BJ (cell line): Measurements from ENCODE around the gene HTR3E. TPM values are rescaled to one million over a fixed set of nuclear protein-coding genes. Genes with fewer than 3 reads are reported as not detected.
A peak's percentile ranks its signal among the peaks of the same experiment; 100 is the strongest.

ENCODE experiments used
- CTCF ChIA-PET: fragments of 350-600 bp; formaldehyde crosslinking; extraction: SDS; loops from one replicate; lab custom pipeline; 2021; ENCODE audit warnings: antibody characterized with exemption, inconsistent platforms; lab: Yijun Ruan, JAX
- POLR2A ChIA-PET: fragments of 300-600 bp; sonication (Branson Sonifier 250); formaldehyde crosslinking; extraction: SDS; loops from one replicate; lab custom pipeline; 2021; ENCODE audit warnings: antibody characterized with exemption; lab: Charles Lee
- DNase-seq: peaks from one replicate; pipeline ENCODE4 v3.0.0-alpha.2; 2011; ENCODE audit warnings: low read depth
- H3K27me3 ChIP-seq: 2 replicates; pipeline ENCODE4 v1.6.0; 2011; ENCODE audit warnings: low read length; ENCODE audit not compliant: control insufficient read depth, insufficient read depth
- H3K36me3 ChIP-seq: 2 replicates; pipeline ENCODE4 v1.5.1; 2011; ENCODE audit warnings: low read length; ENCODE audit not compliant: control insufficient read depth, insufficient read depth
- H3K4me3 ChIP-seq: 2 replicates; pipeline ENCODE4 v1.5.1; 2011; ENCODE audit warnings: low read depth, mild to moderate bottlenecking, control low read depth, low read length
- polyA minus RNA-seq: library from RNA; depleted of rRNA, polyadenylated mRNA; stranded (reverse); fragments of >200 nt; gene quantifications from 2 replicates; pipeline ENCODE4 v1.2.3, GENCODE V29; 2011; rRNA and poly(A)+ RNA removed
- polyA plus RNA-seq: library from polyadenylated mRNA; depleted of rRNA; stranded (reverse); fragments of >200 nt; gene quantifications from 2 replicates; pipeline ENCODE4 v1.2.3, GENCODE V29; 2011; rRNA removed
- TF ChIP-seq, protein P1 (sequence below): IDR thresholded peaks from 2 replicates; pipeline ENCODE4 v1.5.1; 2011; ENCODE audit warnings: low read depth, mild to moderate bottlenecking, control low read depth, inconsistent platforms, low read length, moderate library complexity; ENCODE audit not compliant: insufficient read depth

HTR3E gene
- not detected in 2 replicates for polyA plus RNA-seq
- not detected in 2 replicates for polyA minus RNA-seq

DNA sequence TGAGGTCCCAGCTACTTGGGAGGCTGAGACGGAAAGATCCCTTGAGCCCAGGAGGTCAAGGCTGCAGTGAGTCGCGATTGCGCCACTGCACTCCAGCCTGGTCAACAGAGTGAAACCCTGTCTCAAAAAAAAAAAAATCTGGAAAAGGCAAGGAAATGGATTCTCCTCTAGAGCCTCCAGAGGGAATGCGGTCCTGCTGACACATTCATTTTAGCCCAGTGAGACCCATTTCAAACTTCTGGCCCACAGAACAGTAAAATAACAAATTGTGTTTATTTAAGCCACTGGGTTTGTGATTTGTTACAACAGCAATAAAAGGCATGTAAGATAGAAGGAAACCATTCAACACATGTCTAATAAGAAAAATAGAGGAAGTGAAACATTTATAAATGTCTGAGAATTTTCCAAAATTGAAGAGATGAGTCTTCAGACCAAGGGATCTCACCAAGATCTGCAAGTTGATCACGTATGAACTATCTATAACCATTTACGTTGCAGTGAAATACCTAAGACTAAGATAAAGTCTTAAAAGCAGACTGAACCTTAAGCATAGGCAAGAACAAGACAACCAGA, at the start of gene HTR3E:
Gene HTR3E, plus strand, starts transcription at position 254 of the 573 bp plus-strand sequence. CDS start 466 bp downstream, outside the sequence.
- TF ChIP-seq, protein P1, sequence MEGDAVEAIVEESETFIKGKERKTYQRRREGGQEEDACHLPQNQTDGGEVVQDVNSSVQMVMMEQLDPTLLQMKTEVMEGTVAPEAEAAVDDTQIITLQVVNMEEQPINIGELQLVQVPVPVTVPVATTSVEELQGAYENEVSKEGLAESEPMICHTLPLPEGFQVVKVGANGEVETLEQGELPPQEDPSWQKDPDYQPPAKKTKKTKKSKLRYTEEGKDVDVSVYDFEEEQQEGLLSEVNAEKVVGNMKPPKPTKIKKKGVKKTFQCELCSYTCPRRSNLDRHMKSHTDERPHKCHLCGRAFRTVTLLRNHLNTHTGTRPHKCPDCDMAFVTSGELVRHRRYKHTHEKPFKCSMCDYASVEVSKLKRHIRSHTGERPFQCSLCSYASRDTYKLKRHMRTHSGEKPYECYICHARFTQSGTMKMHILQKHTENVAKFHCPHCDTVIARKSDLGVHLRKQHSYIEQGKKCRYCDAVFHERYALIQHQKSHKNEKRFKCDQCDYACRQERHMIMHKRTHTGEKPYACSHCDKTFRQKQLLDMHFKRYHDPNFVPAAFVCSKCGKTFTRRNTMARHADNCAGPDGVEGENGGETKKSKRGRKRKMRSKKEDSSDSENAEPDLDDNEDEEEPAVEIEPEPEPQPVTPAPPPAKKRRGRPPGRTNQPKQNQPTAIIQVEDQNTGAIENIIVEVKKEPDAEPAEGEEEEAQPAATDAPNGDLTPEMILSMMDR = no peak
- CTCF ChIA-PET = no interaction called here
- Histone ChIP-seq H3K4me3 (no peak within 1 kb of the TSS), H3K27me3 (peaks cover 2% of the 10 kb centered on the region; the same call in 1 of the 2 replicates), H3K36me3 (no peaks in the 10 kb centered on the region)
- POLR2A ChIA-PET = no interaction called here
- no peak for DNase-seq

DNA sequence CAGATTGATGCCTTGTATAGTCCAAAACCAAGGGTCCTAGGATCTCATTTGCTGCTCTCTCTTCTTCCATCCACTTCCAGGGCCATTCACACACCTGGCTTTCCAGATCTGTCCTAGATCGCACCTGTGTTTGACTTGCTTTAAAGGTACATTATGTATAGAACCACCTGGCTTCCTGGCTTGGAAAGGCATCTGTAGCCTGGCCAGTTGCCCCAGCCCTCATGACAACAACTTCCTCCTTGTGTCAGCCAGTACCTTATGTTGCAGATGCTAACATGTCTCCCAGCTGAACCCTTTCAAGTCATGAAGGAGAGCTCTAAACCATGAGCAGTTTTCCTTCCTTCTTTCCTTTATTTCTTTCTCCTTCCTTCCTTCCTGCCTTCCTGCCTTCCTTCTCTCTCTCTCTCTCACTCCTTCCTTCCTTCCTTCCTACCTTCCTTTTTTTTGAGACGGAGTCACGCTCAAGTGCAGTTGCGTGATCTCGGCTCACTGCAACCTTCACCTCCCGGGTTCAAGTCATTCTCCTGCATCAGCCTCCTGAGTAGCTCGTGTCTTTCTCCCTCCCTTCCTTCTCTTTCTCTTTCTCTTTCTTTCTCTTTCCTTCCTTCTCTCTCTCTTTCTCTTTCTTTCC, 46.5 kb upstream of the HTR3E start:
- TF ChIP-seq, protein P1 = no peak
- no peak overlapping the region for H3K4me3 ChIP-seq
- ChIA-PET POLR2A (no interaction called here), CTCF (no interaction called here)
- no peak for DNase-seq
- no peaks in the 10 kb centered on the region for H3K36me3 ChIP-seq
- H3K27me3 ChIP-seq = peaks cover 7% of the 10 kb centered on the region

DNA sequence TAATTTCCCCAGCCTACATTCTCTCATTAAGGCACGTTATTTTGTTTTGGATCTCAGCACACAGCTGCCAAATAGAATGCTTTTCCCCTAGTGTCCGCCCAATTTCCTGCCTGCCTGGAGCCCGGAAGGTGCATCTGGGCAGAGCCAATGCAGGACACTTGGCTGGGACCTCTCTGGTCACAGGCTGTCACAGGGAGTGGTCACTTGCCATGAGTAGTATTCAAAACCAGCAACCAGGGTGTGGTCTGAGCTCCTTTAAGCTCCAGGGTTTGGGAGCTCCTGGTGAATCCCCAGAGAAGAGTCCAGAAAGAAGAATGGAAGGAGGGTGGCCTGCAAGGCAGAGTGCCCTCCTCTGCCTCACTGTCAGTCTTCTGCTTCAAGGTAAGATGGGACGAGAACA, 44.1 kb upstream of the HTR3E start, which contains the start of gene HTR3C:
Gene HTR3C, plus strand, starts transcription at position 281 of the 400 bp plus-strand sequence. Its CDS starts 34 bp downstream, at position 315.
- peaks cover 8% of the 10 kb centered on the region for H3K27me3 ChIP-seq
- TF ChIP-seq, protein P1 = no peak
- no peaks in the 10 kb centered on the region for H3K36me3 ChIP-seq
- CTCF ChIA-PET = no interaction called here
- POLR2A ChIA-PET = no interaction called here
- DNase-seq = no peak
- H3K4me3 ChIP-seq = no peak within 1 kb of the TSS

GRCh38 chr3:184058029-184058428, 38.8 kb upstream of the HTR3E start:
- ChIA-PET CTCF (interaction anchor here (0.9 to 2.3 kb wide), 4 partner anchors 9 to 40 kb away, joined by 3 to 8 read pairs (median 3); partner anchors contain the start of gene ABCC5), POLR2A (no interaction called here)
- Histone ChIP-seq H3K36me3 (no peaks in the 10 kb centered on the region), H3K4me3 (no peak overlapping the region), H3K27me3 (peaks cover 4% of the 10 kb centered on the region; the same call in 1 of the 2 replicates)
- TF ChIP-seq, protein P1 = no peak
- peak; percentile 24 for DNase-seq

DNA sequence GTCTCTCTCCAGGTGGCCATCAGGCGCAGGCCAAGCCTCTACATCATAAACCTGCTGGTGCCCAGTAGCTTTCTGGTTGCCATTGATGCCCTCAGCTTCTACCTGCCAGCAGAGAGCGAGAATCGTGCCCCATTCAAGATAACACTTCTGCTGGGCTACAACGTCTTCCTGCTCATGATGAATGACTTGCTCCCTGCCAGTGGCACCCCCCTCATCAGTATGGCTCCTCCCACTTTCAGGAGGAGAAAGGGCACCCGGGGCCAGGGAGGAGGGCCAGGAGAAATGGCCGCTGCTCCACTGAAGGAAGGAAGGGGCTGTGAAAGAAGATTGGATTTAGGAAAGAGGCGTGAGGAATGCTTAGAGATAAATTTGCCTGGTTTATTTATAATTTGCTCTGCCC, 37.4 kb upstream of the HTR3E start:
- Histone ChIP-seq H3K36me3 (no peaks in the 10 kb centered on the region), H3K27me3 (peaks cover 4% of the 10 kb centered on the region; the same call in 1 of the 2 replicates), H3K4me3 (no peak overlapping the region)
- DNase-seq = no peak
- ChIA-PET CTCF (no interaction called here), POLR2A (no interaction called here)
- TF ChIP-seq, protein P1 = no peak
